Loucy (cell line): ENCODE data around the gene MOSMO.
"Not testable (repeated sequence)": the region's sequence is repeated elsewhere in the genome, so short reads cannot be mapped to it uniquely, and the experiment has no call there.

Experiments
- H2AFZ ChIP-seq: fragments of 200-600 bp; sonication (generic); 2 replicates; pipeline ENCODE4 v1.6.0; 2016; ENCODE audit warnings: antibody characterized with exemption, mild to moderate bottlenecking, low read length, moderate library complexity
- H3F3A ChIP-seq: fragments of 200-600 bp; 2 replicates; pipeline ENCODE4 v1.6.0; 2016; ENCODE audit warnings: antibody characterized with exemption, low read depth, mild to moderate bottlenecking
- H3K27me3 ChIP-seq: fragments of 200-600 bp; sonication (generic); 2 replicates; pipeline ENCODE4 v1.6.1; 2014; ENCODE audit warnings: low read length, mild to moderate bottlenecking; ENCODE audit not compliant: insufficient read depth, poor library complexity, severe bottlenecking
- H3K36me3 ChIP-seq: fragments of 200-600 bp; sonication (generic); 2 replicates; pipeline ENCODE4 v1.6.1; 2016; ENCODE audit warnings: low read length; ENCODE audit not compliant: insufficient read depth
- H3K4me1 ChIP-seq: fragments of 200-600 bp; sonication (generic); 2 replicates; pipeline ENCODE4 v1.5.1; 2014; ENCODE audit warnings: low read length, mild to moderate bottlenecking; ENCODE audit not compliant: insufficient read depth, poor library complexity, severe bottlenecking
- H3K4me2 ChIP-seq: fragments of 200-600 bp; sonication (generic); 2 replicates; pipeline ENCODE4 v1.6.0; 2014; ENCODE audit warnings: antibody characterized with exemption, low read length, low read depth, mild to moderate bottlenecking; ENCODE audit not compliant: poor library complexity, severe bottlenecking
- H3K4me3 ChIP-seq: fragments of 200-600 bp; sonication (generic); 2 replicates; pipeline ENCODE4 v1.5.1; 2014; ENCODE audit warnings: low read length, mild to moderate bottlenecking, mixed read lengths; ENCODE audit not compliant: poor library complexity, severe bottlenecking
- H3K79me2 ChIP-seq: fragments of 200-600 bp; sonication (generic); 2 replicates; pipeline ENCODE4 v1.6.1; 2014; ENCODE audit warnings: low read length; ENCODE audit not compliant: insufficient read depth
- H3K9ac ChIP-seq: fragments of 200-600 bp; sonication (generic); 2 replicates; pipeline ENCODE4 v1.6.0; 2014; ENCODE audit warnings: mild to moderate bottlenecking, low read depth, low read length, moderate library complexity; ENCODE audit not compliant: poor library complexity, severe bottlenecking
- H3K9me2 ChIP-seq: fragments of 200-600 bp; sonication (generic); replicated peaks from 2 replicates; pipeline ENCODE4 v1.6.1; 2016; ENCODE audit warnings: low read depth, low read length, mixed read lengths
- H3K9me3 ChIP-seq: fragments of 200-600 bp; sonication (generic); 2 replicates; pipeline ENCODE4 v1.6.1; 2014; ENCODE audit warnings: mild to moderate bottlenecking, antibody characterized with exemption, low read length, low read depth; ENCODE audit not compliant: insufficient read depth
- H4K20me1 ChIP-seq: fragments of 200-600 bp; sonication (generic); 2 replicates; pipeline ENCODE4 v1.6.0; 2014; ENCODE audit warnings: antibody characterized with exemption, low read length, mild to moderate bottlenecking; ENCODE audit not compliant: insufficient read depth, poor library complexity, severe bottlenecking
- CTCF ChIP-seq: fragments of 200-600 bp; sonication (generic); conservative IDR thresholded peaks from 2 replicates; pipeline ENCODE4 v1.5.1; 2014; ENCODE audit warnings: mild to moderate bottlenecking, antibody characterized with exemption, low read length
- EZH2phosphoT487 ChIP-seq: fragments of 200-600 bp; IDR thresholded peaks from 2 replicates; pipeline ENCODE4 v1.6.1; 2018; ENCODE audit warnings: antibody characterized with exemption, mild to moderate bottlenecking, moderate library complexity, borderline replicate concordance

Gene MOSMO

GRCh38 chr16:22123759-22124490, 116.0 kb downstream of the MOSMO start:
- no peak overlapping the region for H2AFZ ChIP-seq
- H3K4me3 ChIP-seq, result no peak overlapping the region
- no peak overlapping the region for H3K9ac ChIP-seq
- H3F3A ChIP-seq, result no peaks in the 10 kb centered on the region
- H3K9me3 ChIP-seq, result no peaks in the 10 kb centered on the region
- TF ChIP-seq EZH2phosphoT487, result no peak
- no peak for TF ChIP-seq CTCF
- no peaks in the 10 kb centered on the region for H3K4me1 ChIP-seq
- H3K36me3 ChIP-seq, result no peaks in the 10 kb centered on the region
- H3K79me2 ChIP-seq, result no peaks in the 10 kb centered on the region
- H3K9me2 ChIP-seq, result no peaks in the 10 kb centered on the region
- no peaks in the 10 kb centered on the region for H3K27me3 ChIP-seq
- H3K4me2 ChIP-seq, result no peak overlapping the region
- no peaks in the 10 kb centered on the region for H4K20me1 ChIP-seq

GRCh38 chr16:22124583-22125284, 116.8 kb downstream of the MOSMO start:
- H3K27me3 ChIP-seq, result no peaks in the 10 kb centered on the region
- H3K9me2 ChIP-seq, result no peaks in the 10 kb centered on the region
- H3K4me2 ChIP-seq, result no peak overlapping the region
- H3K4me1 ChIP-seq, result no peaks in the 10 kb centered on the region
- no peaks in the 10 kb centered on the region for H3K36me3 ChIP-seq
- H3F3A ChIP-seq, result no peaks in the 10 kb centered on the region
- H3K9me3 ChIP-seq, result no peaks in the 10 kb centered on the region
- no peak overlapping the region for H3K9ac ChIP-seq
- no peaks in the 10 kb centered on the region for H3K79me2 ChIP-seq
- no peaks in the 10 kb centered on the region for H4K20me1 ChIP-seq
- TF ChIP-seq EZH2phosphoT487 (no peak), CTCF (no peak)
- no peak overlapping the region for H3K4me3 ChIP-seq
- H2AFZ ChIP-seq, result no peak overlapping the region

- Histone ChIP-seq H3K9me2 (no peaks in the 10 kb centered on the region), H3K36me3 (no peaks in the 10 kb centered on the region), H3K79me2 (no peaks in the 10 kb centered on the region), H3K9me3 (no peaks in the 10 kb centered on the region), H3F3A (no peaks in the 10 kb centered on the region), H3K9ac (no peak overlapping the region), H4K20me1 (no peaks in the 10 kb centered on the region), H3K4me1 (no peaks in the 10 kb centered on the region), H3K4me3 (no peak overlapping the region), H3K27me3 (no peaks in the 10 kb centered on the region), H2AFZ (no peak overlapping the region), H3K4me2 (no peak overlapping the region)
- TF ChIP-seq EZH2phosphoT487 (no peak), CTCF (no peak)
Measured at GRCh38 chr16:22126037-22126558, 118.2 kb downstream of the MOSMO start.

GRCh38 chr16:22128537-22128936, 120.6 kb downstream of the MOSMO start:
- not testable (repeated sequence) for H3K36me3 ChIP-seq, H3K9me3 ChIP-seq, H3K9ac ChIP-seq, H2AFZ ChIP-seq, H3K9me2 ChIP-seq, H3K4me3 ChIP-seq, H3K4me2 ChIP-seq, H3K4me1 ChIP-seq, H3F3A ChIP-seq, H3K79me2 ChIP-seq, H4K20me1 ChIP-seq, H3K27me3 ChIP-seq
